Esophagus squamous epithelium (tissue), 4 donors: Measurements from ENCODE around the gene ANGPTL2.

Experiments used
- CTCF ChIP-seq, 6 experiments: fragments of 450-650 bp in 4 of 6; fragments of 200-600 bp in 2 of 6; sonication (generic) in 2 of 6; IDR thresholded peaks; one replicate each; pipeline ENCODE4 v1.5.1; 2016 to 2019; ENCODE audit warnings: antibody characterized with exemption in 6 of 6, mild to moderate bottlenecking in 4 of 6, moderate library complexity in 4 of 6
- POLR2A ChIP-seq, 4 donors: fragments of 450-650 bp; IDR thresholded peaks; one replicate each; pipeline ENCODE4 v1.6.1; 2017; ENCODE audit warnings: antibody characterized with exemption in 4 of 4, mild to moderate bottlenecking in 4 of 4, moderate library complexity in 3 of 4

- TF ChIP-seq POLR2A (IDR thresholded peaks at IDR 0.05): no peak
- TF ChIP-seq CTCF (IDR thresholded peaks at IDR 0.05): no peak
Observed at GRCh38 chr9:127148014-127148413, 25.6 kb upstream of the ANGPTL2 start.
